ENCODE data around the gene LRRC57.

The LRRC57 gene

DNA sequence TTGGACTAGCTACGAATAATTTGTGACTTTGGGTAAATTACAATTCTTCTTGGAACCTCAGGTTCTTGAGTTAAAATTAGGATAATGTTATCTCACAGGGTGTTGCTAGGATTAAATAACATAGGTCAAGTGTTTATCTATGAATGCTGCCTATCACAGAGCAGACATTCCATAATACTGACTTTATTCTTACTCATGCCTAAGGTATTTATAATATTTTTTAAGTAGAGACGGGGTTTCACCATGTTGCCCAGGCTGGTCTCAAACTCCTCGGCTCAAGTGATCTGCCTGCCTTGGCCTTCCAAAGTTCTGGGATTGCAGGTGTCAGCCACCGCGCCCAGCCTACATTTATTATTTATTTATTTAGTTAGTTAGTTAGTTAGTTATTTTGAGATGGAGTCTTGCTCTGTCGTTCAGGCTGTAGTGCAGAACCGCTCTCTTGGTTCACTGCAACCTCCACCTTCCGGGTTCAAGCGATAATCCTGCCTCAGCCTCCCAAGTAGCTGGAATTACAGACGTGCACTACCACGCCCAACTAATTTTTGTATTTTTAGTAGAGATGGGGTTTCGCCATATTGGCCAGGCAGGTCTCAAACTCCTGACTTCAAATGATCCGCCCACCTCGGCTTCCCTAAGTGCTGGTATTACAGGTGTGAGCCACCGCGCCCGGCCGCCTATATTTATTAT, 56.9 kb downstream of the LRRC57 start:
- H3K4me3 ChIP-seq (ENCODE audit: low read depth, low read length) = peak overlapping the region; percentile 80
- H3K27me3 ChIP-seq (ENCODE audit: insufficient read depth, low read depth, severe bottlenecking) = no peaks in the 10 kb centered on the region
- peak overlapping the region; percentile 83 for H3K27ac ChIP-seq
- no peak for TF ChIP-seq CTCF (IDR thresholded peaks at IDR 0.05; ENCODE audit: low read depth, low read length)
- no peak for DNase-seq
- H3K36me3 ChIP-seq = no peaks in the 10 kb centered on the region
- H3K9me3 ChIP-seq (ENCODE audit: severe bottlenecking) = no peaks in the 10 kb centered on the region

- Histone ChIP-seq H3K27me3 (ENCODE audit: insufficient read depth, low read depth, severe bottlenecking) (no peaks in the 10 kb centered on the region), H3K4me3 (ENCODE audit: low read depth, low read length) (peak within 1 kb of the TSS; percentile 80)
Observed at GRCh38 chr15:42490671-42491538, 57.7 kb downstream of the LRRC57 start, which contains the start of gene ZNF106. Gene ZNF106 (minus strand): TSS chr15:42491141. CDS start chr15:42472289, 18,852 bp downstream.

DNA sequence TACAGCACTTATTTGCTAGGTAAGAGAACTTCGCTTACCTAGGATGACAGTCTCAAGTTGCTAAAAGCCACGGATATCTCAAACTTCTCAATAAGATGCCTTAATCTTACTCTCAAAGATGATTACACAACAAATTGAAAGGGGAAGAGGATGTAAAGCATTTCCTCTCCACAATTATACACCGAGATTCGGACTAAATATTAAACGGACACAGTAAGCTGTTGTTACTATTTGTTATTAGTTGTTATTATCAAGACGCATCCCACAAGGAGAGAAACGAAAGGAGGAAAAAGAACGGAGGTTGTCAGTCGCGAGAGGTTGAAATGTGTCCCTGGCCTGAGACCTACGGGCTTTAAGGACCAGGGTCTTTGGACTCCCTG, 58.3 kb downstream of the LRRC57 start:
- TF ChIP-seq CTCF (IDR thresholded peaks at IDR 0.05; ENCODE audit: low read depth, low read length) = no peak
- no peak for DNase-seq
- no peaks in the 10 kb centered on the region for H3K27me3 ChIP-seq (ENCODE audit: insufficient read depth, low read depth, severe bottlenecking)
- peak overlapping the region; percentile 80 for H3K4me3 ChIP-seq (ENCODE audit: low read depth, low read length)
- no peaks in the 10 kb centered on the region for H3K9me3 ChIP-seq (ENCODE audit: severe bottlenecking)
- H3K27ac ChIP-seq = peak overlapping the region; percentile 83
- H3K36me3 ChIP-seq = no peaks in the 10 kb centered on the region

More at GRCh38 chr15:42490671-42491538, 57.7 kb downstream of the LRRC57 start, which contains the start of gene ZNF106:
- H3K36me3 ChIP-seq = no peaks in the 10 kb centered on the region
- no peaks in the 10 kb centered on the region for H3K9me3 ChIP-seq (ENCODE audit: severe bottlenecking)
- peak; percentile 86 for DNase-seq
- H3K27ac ChIP-seq = peak within 1 kb of the TSS; percentile 83
- TF ChIP-seq CTCF (IDR thresholded peaks at IDR 0.05; ENCODE audit: low read depth, low read length) = no peak
